HCT116 (cell line): ENCODE measurements around the gene SLC5A5. TPM values are rescaled to one million over a fixed set of nuclear protein-coding genes. Genes with fewer than 3 reads are reported as not detected.

ENCODE experiments used
- ATAC-seq: fragments of 200-7000 bp; cut with Tn5 transposase; 2 replicates; pipeline ENCODE4 v1.9.1; 2020; ENCODE audit warnings: mild to moderate bottlenecking, moderate library complexity
- BruUV-seq: library from RNA; stranded (reverse); fragments of 400-500 nt; replicated peaks from 2 replicates; lab custom pipeline; 2021; lab: Mats Ljungman, UMichigan
- CTCF ChIA-PET: fragments of 300-600 bp; sonication (Branson Sonifier 250); formaldehyde crosslinking; loops from one replicate; lab custom pipeline; 2021; ENCODE audit warnings: antibody characterized with exemption; lab: Charles Lee
- POLR2A ChIA-PET: fragments of 300-600, 350-600 bp; sonication (Branson Sonifier 250); formaldehyde crosslinking; loops from one replicate; lab custom pipeline; 2021; ENCODE audit warnings: antibody characterized with exemption; lab: Charles Lee
- RAD21 ChIA-PET, 2 experiments: fragments of 300-600 bp; sonication (Branson Sonifier 250); formaldehyde crosslinking; loops; one replicate each; lab custom pipeline; 2023; ENCODE audit warnings: low total read pairs in 2 of 2; ENCODE audit not compliant: uncharacterized antibody in 2 of 2, unreplicated experiment in 2 of 2, low non-redundant PET in 1 of 2; lab: Charles Lee
- DNase-seq: peaks from one replicate; pipeline ENCODE4 v3.0.0-alpha.2; 2010; ENCODE audit warnings: low read depth, low spot score
- H2AFZ ChIP-seq: fragments of 200-600 bp; shearing (Covaris generic), sonication (generic); 2 replicates; pipeline ENCODE4 v1.6.1; 2017; ENCODE audit warnings: low read depth, mixed run types, mixed read lengths, antibody characterized with exemption, low read length; ENCODE audit not compliant: poor library complexity, severe bottlenecking
- H3K27ac ChIP-seq: 2 replicates; pipeline ENCODE4 v1.5.1; 2012; ENCODE audit warnings: low read depth, low read length
- H3K27me3 ChIP-seq: fragments of 200-600 bp; sonication (generic); 2 replicates; pipeline ENCODE4 v1.6.1; 2016; ENCODE audit warnings: mixed run types, low read length, mixed read lengths; ENCODE audit not compliant: insufficient read depth
- H3K36me3 ChIP-seq, 2 experiments: fragments of 200-500 bp in 1 of 2; fragments of 200-600 bp in 1 of 2; sonication (Bioruptor generic) in 1 of 2; sonication (generic) in 1 of 2; 2 replicates each; pipeline versions ENCODE4 v1.5.1 to v1.6.1; 2014 to 2016; ENCODE audit warnings: low read length in 2 of 2, inconsistent platforms in 1 of 2, mixed read lengths in 1 of 2, mixed run types in 1 of 2; ENCODE audit not compliant: insufficient read depth in 2 of 2, control insufficient read depth in 1 of 2
- H3K4me1 ChIP-seq, 2 experiments: fragments of 200-600 bp in 1 of 2; sonication (generic) in 1 of 2; 2 replicates each; pipeline versions ENCODE4 v1.5.1 to v1.6.1; 2012 to 2017; ENCODE audit warnings: low read length in 2 of 2, inconsistent platforms in 1 of 2, mild to moderate bottlenecking in 1 of 2, mixed read lengths in 1 of 2, mixed run types in 1 of 2, moderate library complexity in 1 of 2; ENCODE audit not compliant: insufficient read depth in 2 of 2, control insufficient read depth in 1 of 2
- H3K4me2 ChIP-seq: fragments of 200-600 bp; sonication (generic); 2 replicates; pipeline ENCODE4 v1.6.1; 2017; ENCODE audit warnings: mixed run types, low read length, mixed read lengths
- H3K4me3 ChIP-seq, 2 experiments: fragments of 200-600 bp in 1 of 2; sonication (generic) in 1 of 2; replicated peaks in 1 of 2; 2 replicates each; pipeline ENCODE4 v1.5.1; 2011 to 2016; ENCODE audit warnings: low read length in 2 of 2, control low read depth in 1 of 2, low read depth in 1 of 2, mild to moderate bottlenecking in 1 of 2, mixed read lengths in 1 of 2, mixed run types in 1 of 2
- H3K79me2 ChIP-seq: fragments of 200-600 bp; sonication (generic); 2 replicates; pipeline ENCODE4 v1.6.1; 2017; ENCODE audit warnings: mild to moderate bottlenecking, mixed run types, low read length, moderate library complexity, mixed read lengths; ENCODE audit not compliant: insufficient read depth
- H3K9ac ChIP-seq: fragments of 200-600 bp; sonication (generic); 2 replicates; pipeline ENCODE4 v1.6.1; 2016; ENCODE audit warnings: low read length, mixed read lengths
- H3K9me2 ChIP-seq: fragments of 200-600 bp; sonication (generic), shearing (Covaris generic); 2 replicates; pipeline ENCODE4 v1.6.1; 2017; ENCODE audit warnings: mixed run types, mild to moderate bottlenecking, moderate library complexity; ENCODE audit not compliant: insufficient read depth
- H3K9me3 ChIP-seq, 2 experiments: fragments of 200-500 bp in 1 of 2; fragments of 200-600 bp in 1 of 2; sonication (Bioruptor generic) in 1 of 2; sonication (generic) in 1 of 2; 2 replicates each; pipeline ENCODE4 v1.6.1; 2014 to 2017; ENCODE audit warnings: low read length in 2 of 2, mixed read lengths in 2 of 2, inconsistent platforms in 1 of 2, low read depth in 1 of 2, mild to moderate bottlenecking in 1 of 2, mixed run types in 1 of 2, moderate library complexity in 1 of 2; ENCODE audit not compliant: control insufficient read depth in 1 of 2, insufficient read depth in 1 of 2
- H4K20me1 ChIP-seq: fragments of 200-600 bp; sonication (generic), shearing (Covaris generic); 2 replicates; pipeline ENCODE4 v1.6.1; 2017; ENCODE audit warnings: mixed run types, mild to moderate bottlenecking, moderate library complexity; ENCODE audit not compliant: insufficient read depth
- EZH2phosphoT487 ChIP-seq: fragments of 200-600 bp; IDR thresholded peaks from 2 replicates; pipeline ENCODE4 v1.6.1; 2018; ENCODE audit warnings: antibody characterized with exemption, borderline replicate concordance
- FOSL1 ChIP-seq: IDR thresholded peaks from 2 replicates; pipeline ENCODE4 v1.6.1; 2012; ENCODE audit warnings: low read depth
- POLR2AphosphoS5 ChIP-seq: IDR thresholded peaks from 2 replicates; pipeline ENCODE4 v1.6.1; 2011; ENCODE audit warnings: mild to moderate bottlenecking, low read depth, low read length, moderate library complexity
- SP1 ChIP-seq: IDR thresholded peaks from 2 replicates; pipeline ENCODE4 v1.6.1; 2012; ENCODE audit warnings: low read depth
- TCF7L2 ChIP-seq: IDR thresholded peaks from 2 replicates; pipeline ENCODE4 v1.7.0; 2011; ENCODE audit warnings: borderline replicate concordance, inconsistent platforms; ENCODE audit not compliant: insufficient read depth, insufficient read length; ENCODE audit errors: extremely low read depth
- intact Hi-C: fragments of 100-400 bp; cut with micrococcal nuclease; formaldehyde crosslinking; loops from 2 replicates; pipeline ENCODE4 v1.10.0; 2022
- total RNA-seq: library from RNA; stranded (reverse); gene quantifications from one replicate; pipeline ENCODE4 v1.2.1, GENCODE V29; 2021; ENCODE audit not compliant: unreplicated experiment

The SLC5A5 gene
- total RNA-seq, 1 experiment from 2014 or later: 0.59 TPM

GRCh38 chr19:17933414-17934129 is 61.8 kb downstream of the SLC5A5 start:
- Histone ChIP-seq H3K36me3 (peaks cover 0 to 2% of the 10 kb centered on the region in 2 experiments; a peak in 2 of 4 replicates), H2AFZ (no peak overlapping the region), H3K4me2 (peak overlapping the region; percentile 97), H4K20me1 (no peaks in the 10 kb centered on the region), H3K27me3 (no peaks in the 10 kb centered on the region), H3K79me2 (peaks cover 41% of the 10 kb centered on the region), H3K9me2 (no peaks in the 10 kb centered on the region), H3K9ac (peak overlapping the region; percentile 98), H3K27ac (peak overlapping the region; percentile 86), H3K9me3 (no peaks in the 10 kb centered on the region), H3K4me3 (peak overlapping the region; percentile 87 to 98), H3K4me1 (peaks cover 15 to 27% of the 10 kb centered on the region in 2 experiments)
- ChIA-PET RAD21 (interaction anchor here (1.0 to 2.5 kb wide), 7 partner anchors 63 to 103 kb away, joined by 3 to 20 read pairs (median 11); partner anchors contain the start of genes RPL18A (in 2 of the 2) and SLC5A5 (in 1 of the 2)), CTCF (interaction anchor here (0.6 to 6.7 kb wide), 7 partner anchors 14 to 138 kb away, joined by 3 to 127 read pairs (median 10); partner anchors contain the start of genes B3GNT3, RPL18A and SLC5A5), POLR2A (interaction anchor here (0.5 to 4.7 kb wide), 7 partner anchors 14 to 74 kb away, joined by 3 to 61 read pairs (median 7); partner anchors contain the start of genes RPL18A and SLC5A5)
- no peak for DNase-seq
- BruUV-seq: no TSS peak
- intact Hi-C loops: loop anchor here (5.0 to 10.0 kb wide), 2 partner anchors 156 to 321 kb away; a partner anchor contains a TSS
- TF ChIP-seq POLR2AphosphoS5 (no peak), TCF7L2 (no peak), EZH2phosphoT487 (no peak), FOSL1 (peak; percentile 33; the same call in 1 of the 2 replicates)
- ATAC-seq: no peak; the same call in 1 of the 2 replicates

- Histone ChIP-seq H3K4me2 (no peak overlapping the region), H3K36me3 (peaks cover 9 to 13% of the 10 kb centered on the region in 2 experiments; a peak in 3 of 4 replicates), H3K4me3 (no peak overlapping the region), H4K20me1 (no peaks in the 10 kb centered on the region), H3K9me2 (no peaks in the 10 kb centered on the region), H3K27me3 (no peaks in the 10 kb centered on the region), H2AFZ (no peak overlapping the region), H3K9me3 (no peaks in the 10 kb centered on the region), H3K79me2 (peaks cover 46% of the 10 kb centered on the region), H3K9ac (no peak overlapping the region), H3K4me1 (peaks cover 12 to 22% of the 10 kb centered on the region in 2 experiments), H3K27ac (no peak overlapping the region)
- intact Hi-C loops: loop anchor here (10.0 kb wide), 1 partner anchor 318 kb away; a partner anchor contains a TSS
- no TSS peak for BruUV-seq
- TF ChIP-seq EZH2phosphoT487 (no peak), POLR2AphosphoS5 (no peak), SP1 (no peak)
- no peak for DNase-seq
- no peak for ATAC-seq
- POLR2A ChIA-PET: interaction anchor here (1.3 kb wide), 1 partner anchor 62 kb away, joined by 3 read pairs; no protein-coding TSS in a partner anchor
- CTCF ChIA-PET: interaction anchor here (0.6 to 6.7 kb wide), 3 partner anchors 11 to 134 kb away, joined by 3 to 127 read pairs (median 16); no protein-coding TSS in a partner anchor
- RAD21 ChIA-PET: no interaction called here
Measured at GRCh38 chr19:17936379-17936778, 64.6 kb downstream of the SLC5A5 start.
